ENCODE results near the gene PSTPIP2.
"Not testable (repeated sequence)": the region's sequence is repeated elsewhere in the genome, so short reads cannot be mapped to it uniquely, and the experiment has no call there.

PSTPIP2 gene

GRCh38 chr18:45993438-45993837 lies 78.6 kb downstream of the PSTPIP2 start:
- H3K9ac ChIP-seq: no peak overlapping the region
- TF ChIP-seq, protein P1, sequence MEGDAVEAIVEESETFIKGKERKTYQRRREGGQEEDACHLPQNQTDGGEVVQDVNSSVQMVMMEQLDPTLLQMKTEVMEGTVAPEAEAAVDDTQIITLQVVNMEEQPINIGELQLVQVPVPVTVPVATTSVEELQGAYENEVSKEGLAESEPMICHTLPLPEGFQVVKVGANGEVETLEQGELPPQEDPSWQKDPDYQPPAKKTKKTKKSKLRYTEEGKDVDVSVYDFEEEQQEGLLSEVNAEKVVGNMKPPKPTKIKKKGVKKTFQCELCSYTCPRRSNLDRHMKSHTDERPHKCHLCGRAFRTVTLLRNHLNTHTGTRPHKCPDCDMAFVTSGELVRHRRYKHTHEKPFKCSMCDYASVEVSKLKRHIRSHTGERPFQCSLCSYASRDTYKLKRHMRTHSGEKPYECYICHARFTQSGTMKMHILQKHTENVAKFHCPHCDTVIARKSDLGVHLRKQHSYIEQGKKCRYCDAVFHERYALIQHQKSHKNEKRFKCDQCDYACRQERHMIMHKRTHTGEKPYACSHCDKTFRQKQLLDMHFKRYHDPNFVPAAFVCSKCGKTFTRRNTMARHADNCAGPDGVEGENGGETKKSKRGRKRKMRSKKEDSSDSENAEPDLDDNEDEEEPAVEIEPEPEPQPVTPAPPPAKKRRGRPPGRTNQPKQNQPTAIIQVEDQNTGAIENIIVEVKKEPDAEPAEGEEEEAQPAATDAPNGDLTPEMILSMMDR (IDR thresholded peaks at IDR 0.05): no peak
- H3K9me3 ChIP-seq (ENCODE audit: control insufficient read depth, low read length): no peaks in the 10 kb centered on the region
- H3K27me3 ChIP-seq (ENCODE audit: control insufficient read depth, insufficient read depth, low read length): no peaks in the 10 kb centered on the region
- no peak overlapping the region for H3K4me2 ChIP-seq (ENCODE audit: low read length)
- no peaks in the 10 kb centered on the region for H3K36me3 ChIP-seq (ENCODE audit: control insufficient read depth, insufficient read depth, low read length)
- H3K4me1 ChIP-seq: peaks cover 8% of the 10 kb centered on the region
- no peak overlapping the region for H3K27ac ChIP-seq
- H3K79me2 ChIP-seq: no peaks in the 10 kb centered on the region
- H3K4me3 ChIP-seq (ENCODE audit: low read depth, low read length): no peak overlapping the region
- H2AFZ ChIP-seq: no peak overlapping the region

- not testable (repeated sequence) for H3K9ac ChIP-seq; H3K27me3 ChIP-seq (ENCODE audit: control insufficient read depth, insufficient read depth, low read length); H3K4me1 ChIP-seq; H2AFZ ChIP-seq; H3K36me3 ChIP-seq (ENCODE audit: control insufficient read depth, insufficient read depth, low read length); H3K9me3 ChIP-seq (ENCODE audit: control insufficient read depth, low read length); H3K79me2 ChIP-seq; H3K4me3 ChIP-seq (ENCODE audit: low read depth, low read length); H3K27ac ChIP-seq; H3K4me2 ChIP-seq (ENCODE audit: low read length)
These were observed 79.5 kb downstream of the PSTPIP2 start for GRCh38 chr18:45992527-45992926.

DNA sequence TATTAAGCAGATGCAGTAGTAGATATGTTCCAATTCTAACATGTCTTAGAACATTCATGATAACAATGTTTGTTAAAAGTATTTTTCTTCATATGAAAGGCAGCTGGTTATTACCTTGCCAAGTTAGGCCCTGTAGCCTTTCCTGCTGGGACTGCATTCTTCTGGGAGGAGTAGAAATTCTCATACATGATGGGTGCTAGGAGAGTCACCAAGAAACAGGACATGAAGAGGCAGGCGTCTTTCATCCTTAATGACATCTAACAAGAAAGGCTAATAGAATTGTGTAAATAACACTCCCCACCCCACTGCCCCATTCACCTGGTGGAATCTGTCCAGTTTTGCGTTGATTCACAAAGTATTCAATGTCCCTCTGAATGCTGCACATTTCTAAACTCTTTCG lies 80.3 kb downstream of the PSTPIP2 start:
- Histone ChIP-seq H3K79me2 (no peaks in the 10 kb centered on the region), H3K9me3 (ENCODE audit: control insufficient read depth, low read length) (no peaks in the 10 kb centered on the region), H3K27me3 (ENCODE audit: control insufficient read depth, insufficient read depth, low read length) (no peaks in the 10 kb centered on the region), H3K4me3 (ENCODE audit: low read depth, low read length) (no peak overlapping the region), H3K4me1 (no peaks in the 10 kb centered on the region), H3K27ac (no peak overlapping the region), H3K9ac (no peak overlapping the region), H2AFZ (no peak overlapping the region), H3K4me2 (ENCODE audit: low read length) (no peak overlapping the region), H3K36me3 (ENCODE audit: control insufficient read depth, insufficient read depth, low read length) (no peaks in the 10 kb centered on the region)
- TF ChIP-seq, protein P1 (IDR thresholded peaks at IDR 0.05): no peak

- no peak overlapping the region for H3K4me3 ChIP-seq (ENCODE audit: low read depth, low read length)
- H3K4me2 ChIP-seq (ENCODE audit: low read length): no peak overlapping the region
- no peaks in the 10 kb centered on the region for H3K27me3 ChIP-seq (ENCODE audit: control insufficient read depth, insufficient read depth, low read length)
- no peak overlapping the region for H3K9ac ChIP-seq
- H2AFZ ChIP-seq: no peak overlapping the region
- H3K4me1 ChIP-seq: no peaks in the 10 kb centered on the region
- TF ChIP-seq, protein P1 (IDR thresholded peaks at IDR 0.05): no peak
- H3K79me2 ChIP-seq: no peaks in the 10 kb centered on the region
- H3K9me3 ChIP-seq (ENCODE audit: control insufficient read depth, low read length): no peaks in the 10 kb centered on the region
- H3K36me3 ChIP-seq (ENCODE audit: control insufficient read depth, insufficient read depth, low read length): no peaks in the 10 kb centered on the region
- no peak overlapping the region for H3K27ac ChIP-seq
These were observed 87.4 kb downstream of the PSTPIP2 start for GRCh38 chr18:45984546-45985235.

DNA sequence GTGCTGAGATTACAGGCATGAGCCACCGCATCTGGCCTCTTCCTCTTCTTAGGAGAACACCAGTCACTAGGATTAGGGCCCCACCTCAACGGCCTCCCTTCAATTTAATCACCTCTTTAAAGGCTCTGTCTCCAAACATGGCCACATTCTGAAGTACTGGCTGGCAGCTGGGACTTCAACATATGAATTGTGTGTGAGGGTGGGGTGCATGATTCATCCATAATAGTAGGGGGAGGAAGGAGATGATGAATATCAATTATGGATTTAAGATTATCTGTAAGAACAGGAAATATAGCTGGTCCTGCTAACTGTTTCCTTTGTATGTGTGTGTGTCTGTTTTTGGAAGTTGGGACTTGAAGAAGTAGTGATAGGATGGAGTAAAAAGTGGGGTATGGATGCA lies 90.2 kb downstream of the PSTPIP2 start:
- no peak overlapping the region for H3K9ac ChIP-seq
- no peak overlapping the region for H3K4me2 ChIP-seq (ENCODE audit: low read length)
- H3K9me3 ChIP-seq (ENCODE audit: control insufficient read depth, low read length): no peaks in the 10 kb centered on the region
- no peak overlapping the region for H3K27ac ChIP-seq
- TF ChIP-seq, protein P1 (IDR thresholded peaks at IDR 0.05): no peak
- no peak overlapping the region for H3K4me3 ChIP-seq (ENCODE audit: low read depth, low read length)
- H3K4me1 ChIP-seq: no peaks in the 10 kb centered on the region
- H3K36me3 ChIP-seq (ENCODE audit: control insufficient read depth, insufficient read depth, low read length): no peaks in the 10 kb centered on the region
- H3K27me3 ChIP-seq (ENCODE audit: control insufficient read depth, insufficient read depth, low read length): no peaks in the 10 kb centered on the region
- H3K79me2 ChIP-seq: no peaks in the 10 kb centered on the region
- H2AFZ ChIP-seq: no peak overlapping the region

Data from parathyroid adenoma (tissue), 2 donors.